HUES64 (cell line): ENCODE data around the gene LMAN2L.

ENCODE experiments used
- H3K27ac ChIP-seq: 2 replicates; pipeline ENCODE4 v1.7.0; 2013; ENCODE audit warnings: low read depth, low read length, inconsistent platforms
- H3K27me3 ChIP-seq: 2 replicates; pipeline ENCODE4 v1.6.1; 2013; ENCODE audit warnings: mild to moderate bottlenecking, low read length; ENCODE audit not compliant: insufficient read depth
- H3K36me3 ChIP-seq: 2 replicates; pipeline ENCODE4 v1.6.1; 2013; ENCODE audit warnings: mild to moderate bottlenecking, low read length; ENCODE audit not compliant: insufficient read depth
- H3K4me1 ChIP-seq: 2 replicates; pipeline ENCODE4 v1.6.1; 2013; ENCODE audit warnings: mild to moderate bottlenecking, low read length, moderate library complexity; ENCODE audit not compliant: insufficient read depth
- H3K4me3 ChIP-seq: 2 replicates; pipeline ENCODE4 v1.5.1; 2013; ENCODE audit warnings: mild to moderate bottlenecking, low read length, moderate library complexity
- H3K9ac ChIP-seq: 2 replicates; pipeline ENCODE4 v1.6.1; 2013; ENCODE audit warnings: mild to moderate bottlenecking, low read depth, low read length
- H3K9me3 ChIP-seq: 2 replicates; pipeline ENCODE4 v1.6.1; 2013; ENCODE audit warnings: low read depth, low read length; ENCODE audit not compliant: insufficient read depth
- whole genome bisulfite sequencing: fragments of 150-250, 120-280 bp; methylation state at CpG from one replicate; pipeline ENCODE4 v1.1.7; 2013; ENCODE audit warnings: missing lambda C conversion rate; 5-methylcytosine and 5-hydroxymethylcytosine counted together

The LMAN2L gene

GRCh38 chr2:96769814-96770213 lies 29.9 kb upstream of the LMAN2L start:
- Histone ChIP-seq H3K36me3 (no peaks in the 10 kb centered on the region), H3K27me3 (no peaks in the 10 kb centered on the region), H3K4me3 (no peak overlapping the region), H3K9ac (no peak overlapping the region), H3K9me3 (no peaks in the 10 kb centered on the region), H3K27ac (no peak overlapping the region), H3K4me1 (no peaks in the 10 kb centered on the region)
- 87% methylated on average over 7 of the region's 7 CpGs for WGBS

- WGBS = 89% methylated on average over 8 of the region's 8 CpGs
Observed at GRCh38 chr2:96768083-96768561, 28.3 kb upstream of the LMAN2L start.

GRCh38 chr2:96767135-96767871 lies 27.4 kb upstream of the LMAN2L start:
- Histone ChIP-seq H3K9ac (no peak overlapping the region), H3K36me3 (no peaks in the 10 kb centered on the region), H3K4me1 (peaks cover 18% of the 10 kb centered on the region), H3K27me3 (no peaks in the 10 kb centered on the region), H3K9me3 (no peaks in the 10 kb centered on the region), H3K4me3 (no peak overlapping the region), H3K27ac (no peak overlapping the region)
- 92% methylated on average over 9 of the region's 9 CpGs for WGBS

More at GRCh38 chr2:96768083-96768561, 28.3 kb upstream of the LMAN2L start:
- Histone ChIP-seq H3K9me3 (no peaks in the 10 kb centered on the region), H3K4me3 (no peak overlapping the region), H3K4me1 (peaks cover 14% of the 10 kb centered on the region), H3K27me3 (no peaks in the 10 kb centered on the region), H3K36me3 (no peaks in the 10 kb centered on the region), H3K9ac (no peak overlapping the region), H3K27ac (no peak overlapping the region)

- H3K4me1 ChIP-seq = peaks cover 28% of the 10 kb centered on the region
- H3K9me3 ChIP-seq = no peaks in the 10 kb centered on the region
- H3K36me3 ChIP-seq = no peaks in the 10 kb centered on the region
- H3K4me3 ChIP-seq = peak overlapping the region; percentile 75
- peak overlapping the region; percentile 56; the same call in 1 of the 2 replicates for H3K27ac ChIP-seq
- H3K9ac ChIP-seq = peak overlapping the region; percentile 42
- WGBS = 58% methylated on average over 8 of the region's 8 CpGs
- H3K27me3 ChIP-seq = no peaks in the 10 kb centered on the region
Observed at GRCh38 chr2:96764253-96764637, 24.4 kb upstream of the LMAN2L start.

- 27% methylated on average over 7 of the region's 7 CpGs for WGBS
Observed at GRCh38 chr2:96763511-96764252, 23.8 kb upstream of the LMAN2L start.

GRCh38 chr2:96762529-96763311 lies 22.9 kb upstream of the LMAN2L start:
- H3K9ac ChIP-seq = peak overlapping the region; percentile 30; the same call in 1 of the 2 replicates
- H3K36me3 ChIP-seq = no peaks in the 10 kb centered on the region
- WGBS = 36% methylated on average over 15 of the region's 15 CpGs
- peaks cover 28% of the 10 kb centered on the region for H3K4me1 ChIP-seq
- H3K27me3 ChIP-seq = no peaks in the 10 kb centered on the region
- H3K27ac ChIP-seq = no peak overlapping the region; the same call in 1 of the 2 replicates
- peak overlapping the region; percentile 75 for H3K4me3 ChIP-seq
- no peaks in the 10 kb centered on the region for H3K9me3 ChIP-seq

More at GRCh38 chr2:96763511-96764252, 23.8 kb upstream of the LMAN2L start:
- Histone ChIP-seq H3K4me1 (peaks cover 28% of the 10 kb centered on the region), H3K4me3 (peak overlapping the region; percentile 75), H3K36me3 (no peaks in the 10 kb centered on the region), H3K27me3 (no peaks in the 10 kb centered on the region), H3K27ac (peak overlapping the region; percentile 56; the same call in 1 of the 2 replicates), H3K9me3 (no peaks in the 10 kb centered on the region), H3K9ac (peak overlapping the region; percentile 42)

- H3K27ac ChIP-seq = no peak overlapping the region
- 47% methylated on average over 59 of the region's 59 CpGs for WGBS
- H3K9me3 ChIP-seq = no peaks in the 10 kb centered on the region
- peak overlapping the region; percentile 75 for H3K4me3 ChIP-seq
- peaks cover 28% of the 10 kb centered on the region for H3K4me1 ChIP-seq
- H3K9ac ChIP-seq = peak overlapping the region; percentile 54
- no peaks in the 10 kb centered on the region for H3K27me3 ChIP-seq
- no peaks in the 10 kb centered on the region for H3K36me3 ChIP-seq
Observed at GRCh38 chr2:96760986-96761832, 21.3 kb upstream of the LMAN2L start.

GRCh38 chr2:96760036-96760985 lies 20.4 kb upstream of the LMAN2L start, which contains the start of gene CNNM4:
TSS of gene CNNM4 (plus strand) at chr2:96760902. CDS start at chr2:96761000, 98 bp downstream.
- no peaks in the 10 kb centered on the region for H3K36me3 ChIP-seq
- no peaks in the 10 kb centered on the region for H3K9me3 ChIP-seq
- peak within 1 kb of the TSS; percentile 75 for H3K4me3 ChIP-seq
- 6% methylated on average over 62 of the region's 62 CpGs for WGBS
- H3K27ac ChIP-seq = peak within 1 kb of the TSS; percentile 69
- H3K4me1 ChIP-seq = peaks cover 28% of the 10 kb centered on the region
- peak within 1 kb of the TSS; percentile 74 for H3K9ac ChIP-seq
- no peaks in the 10 kb centered on the region for H3K27me3 ChIP-seq

- Histone ChIP-seq H3K27ac (no peak overlapping the region), H3K9ac (no peak overlapping the region), H3K4me3 (no peak overlapping the region), H3K36me3 (no peaks in the 10 kb centered on the region), H3K27me3 (no peaks in the 10 kb centered on the region), H3K9me3 (no peaks in the 10 kb centered on the region), H3K4me1 (peaks cover 28% of the 10 kb centered on the region)
- 90% methylated on average over 4 of the region's 4 CpGs for WGBS
Observed at GRCh38 chr2:96759548-96759947, 19.7 kb upstream of the LMAN2L start.
